GM23248 (cell line): ENCODE data around the gene CTNS. TPM values are rescaled to one million over a fixed set of nuclear protein-coding genes. Genes with fewer than 3 reads are reported as not detected.

Experiments used
- DNase-seq: peaks from one replicate; pipeline ENCODE4 v3.0.0-alpha.2; 2015
- H2AFZ ChIP-seq: fragments of 200-600 bp; sonication (generic); 2 replicates; pipeline ENCODE4 v1.6.1; 2016; ENCODE audit warnings: antibody characterized with exemption
- H3F3A ChIP-seq: fragments of 200-600 bp; sonication (generic); 2 replicates; pipeline ENCODE4 v1.6.1; 2016; ENCODE audit warnings: mild to moderate bottlenecking, antibody characterized with exemption, mixed run types; ENCODE audit not compliant: insufficient read depth
- H3K27ac ChIP-seq: fragments of 200-600 bp; sonication (generic); 2 replicates; pipeline ENCODE4 v1.5.1; 2016; ENCODE audit warnings: mild to moderate bottlenecking
- H3K27me3 ChIP-seq: fragments of 200-600 bp; sonication (generic); replicated peaks from 2 replicates; pipeline ENCODE4 v1.6.1; 2016; ENCODE audit warnings: mild to moderate bottlenecking; ENCODE audit not compliant: insufficient read depth
- H3K36me3 ChIP-seq: fragments of 200-600 bp; sonication (generic); 2 replicates; pipeline ENCODE4 v1.6.1; 2016; ENCODE audit warnings: low read depth, mild to moderate bottlenecking
- H3K4me1 ChIP-seq: fragments of 200-600 bp; sonication (generic); 2 replicates; pipeline ENCODE4 v1.6.1; 2016; ENCODE audit warnings: mild to moderate bottlenecking; ENCODE audit not compliant: insufficient read depth
- H3K4me2 ChIP-seq: fragments of 200-600 bp; sonication (generic); one replicate; pipeline ENCODE4 v1.6.1; 2016; ENCODE audit warnings: mild to moderate bottlenecking; ENCODE audit not compliant: unreplicated experiment
- H3K4me3 ChIP-seq: fragments of 200-600 bp; sonication (generic); 2 replicates; pipeline ENCODE4 v1.5.1; 2016; ENCODE audit warnings: mild to moderate bottlenecking
- H3K79me2 ChIP-seq: fragments of 200-600 bp; sonication (generic); 2 replicates; pipeline ENCODE4 v1.6.1; 2016; ENCODE audit warnings: mild to moderate bottlenecking; ENCODE audit not compliant: insufficient read depth
- H3K9ac ChIP-seq: fragments of 200-600 bp; sonication (generic); 2 replicates; pipeline ENCODE4 v1.6.1; 2016; ENCODE audit warnings: mild to moderate bottlenecking
- H3K9me2 ChIP-seq: fragments of 200-600 bp; sonication (generic); 2 replicates; pipeline ENCODE4 v1.6.1; 2016; ENCODE audit warnings: mixed run types, mild to moderate bottlenecking, moderate library complexity; ENCODE audit not compliant: insufficient read depth
- H3K9me3 ChIP-seq: fragments of 200-600 bp; sonication (generic); one replicate; pipeline ENCODE4 v1.6.1; 2017; ENCODE audit warnings: low read depth
- H4K20me1 ChIP-seq: fragments of 200-600 bp; sonication (generic); 2 replicates; pipeline ENCODE4 v1.6.0; 2016; ENCODE audit not compliant: insufficient read depth
- EZH2 ChIP-seq: fragments of 200-600 bp; sonication (generic); IDR thresholded peaks from 2 replicates; pipeline ENCODE4 v1.6.1; 2018; ENCODE audit warnings: antibody characterized with exemption, mild to moderate bottlenecking; ENCODE audit not compliant: insufficient read depth, poor library complexity, severe bottlenecking
- EZH2phosphoT487 ChIP-seq: fragments of 200-600 bp; sonication (generic); IDR thresholded peaks from 2 replicates; pipeline ENCODE4 v1.6.1; 2018; ENCODE audit warnings: antibody characterized with exemption, moderate library complexity, mild to moderate bottlenecking, low read depth; ENCODE audit not compliant: insufficient read depth
- WGBS, 2 experiments: methylation state at CpG; one replicate each; pipeline ENCODE4 v1.1.6; 2015 to 2017; ENCODE audit warnings: low lambda C conversion rate in 2 of 2, low coverage in 1 of 2; ENCODE audit errors: missing lambda C conversion rate in 2 of 2; 5-methylcytosine and 5-hydroxymethylcytosine counted together
- in situ Hi-C: fragments of 300-500 bp; cut with MboI; formaldehyde crosslinking; loops from 2 replicates; pipeline ENCODE4 v1.15.0; 2020
- polyA plus RNA-seq: library from polyadenylated mRNA; unstranded; fragments of >200 nt; fragmentation: Nextera tagmentation; extraction: Ambion mirVana; gene quantifications from 2 replicates; pipeline ENCODE4 v1.2.1, GENCODE V29; 2016
- total RNA-seq: library from RNA; depleted of rRNA; stranded (reverse); fragments of >200 nt; shearing (Covaris generic); gene quantifications from 2 replicates; pipeline ENCODE4 v1.2.3, GENCODE V29; 2014

CTNS gene
- total and polyA plus RNA-seq, 2 experiments from 2014 or later = 7.2 to 7.5 TPM

DNA sequence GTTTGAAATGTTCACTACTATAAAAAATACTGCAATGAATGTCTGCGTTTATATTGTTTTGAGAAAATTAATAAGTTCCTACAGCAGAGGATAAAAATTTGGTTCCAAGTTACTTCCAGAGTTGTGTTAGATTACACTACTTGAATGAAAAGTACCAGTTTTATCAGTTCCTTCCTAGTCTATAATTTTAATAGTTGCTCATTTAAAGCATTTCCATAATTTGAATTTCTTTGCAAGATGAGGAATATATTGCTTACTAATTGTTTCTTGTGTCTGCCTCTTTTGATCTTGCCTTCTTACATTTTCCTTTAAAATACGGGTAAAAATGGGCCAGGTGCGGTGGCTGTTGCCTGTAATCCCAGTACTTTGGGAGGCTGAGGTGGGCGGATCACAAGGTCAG is 36.0 kb downstream of the CTNS start:
- Histone ChIP-seq H3K27me3 (no peaks in the 10 kb centered on the region), H3K79me2 (peaks cover 29% of the 10 kb centered on the region), H3K9me3 (no peaks in the 10 kb centered on the region), H2AFZ (no peak overlapping the region), H3F3A (no peaks in the 10 kb centered on the region), H3K36me3 (no peaks in the 10 kb centered on the region), H4K20me1 (no peaks in the 10 kb centered on the region), H3K9me2 (no peaks in the 10 kb centered on the region), H3K27ac (no peak overlapping the region), H3K4me3 (no peak overlapping the region), H3K4me1 (peaks cover 10% of the 10 kb centered on the region; the same call in 1 of the 2 replicates), H3K9ac (no peak overlapping the region), H3K4me2 (no peak overlapping the region)
- TF ChIP-seq EZH2 = no peak
- no peak for TF ChIP-seq EZH2phosphoT487
- in situ Hi-C loops = no loop called here
- 98 to 99% methylated on average over 4 of the region's 4 CpGs for WGBS, 2 experiments
- DNase-seq = no peak

DNA sequence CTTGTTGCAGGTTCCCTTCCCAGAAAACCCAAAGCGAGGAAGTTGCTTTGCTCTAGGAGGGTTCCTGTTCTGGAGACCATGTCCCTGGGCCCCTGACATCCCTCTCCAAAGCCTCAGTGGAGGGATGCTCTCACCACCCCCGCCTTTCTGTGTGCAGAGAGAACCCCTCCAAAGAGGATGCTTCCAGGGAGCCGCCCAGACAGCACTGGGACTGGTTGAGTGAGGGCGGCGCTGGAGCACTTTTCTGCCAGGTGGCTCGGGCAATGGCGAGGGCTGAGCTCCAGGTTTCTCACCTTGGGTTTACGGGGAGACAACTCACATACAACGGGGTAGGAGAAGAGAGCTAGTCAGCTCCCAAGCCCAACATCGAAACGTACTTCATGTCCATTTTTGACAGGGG is 39.3 kb downstream of the CTNS start:
- Histone ChIP-seq H3F3A (no peaks in the 10 kb centered on the region), H3K36me3 (no peaks in the 10 kb centered on the region), H3K9me3 (no peaks in the 10 kb centered on the region), H3K9me2 (no peaks in the 10 kb centered on the region), H3K4me3 (no peak overlapping the region), H2AFZ (no peak overlapping the region), H3K4me2 (no peak overlapping the region), H3K79me2 (peaks cover 4% of the 10 kb centered on the region; the same call in 1 of the 2 replicates), H3K4me1 (no peaks in the 10 kb centered on the region; the same call in 1 of the 2 replicates), H3K9ac (no peak overlapping the region), H3K27me3 (no peaks in the 10 kb centered on the region), H3K27ac (no peak overlapping the region), H4K20me1 (no peaks in the 10 kb centered on the region)
- no peak for DNase-seq
- TF ChIP-seq EZH2 = no peak
- TF ChIP-seq EZH2phosphoT487 = no peak
- WGBS, 2 experiments = 68 to 74% methylated on average over 11 of the region's 11 CpGs
- in situ Hi-C loops = no loop called here

DNA sequence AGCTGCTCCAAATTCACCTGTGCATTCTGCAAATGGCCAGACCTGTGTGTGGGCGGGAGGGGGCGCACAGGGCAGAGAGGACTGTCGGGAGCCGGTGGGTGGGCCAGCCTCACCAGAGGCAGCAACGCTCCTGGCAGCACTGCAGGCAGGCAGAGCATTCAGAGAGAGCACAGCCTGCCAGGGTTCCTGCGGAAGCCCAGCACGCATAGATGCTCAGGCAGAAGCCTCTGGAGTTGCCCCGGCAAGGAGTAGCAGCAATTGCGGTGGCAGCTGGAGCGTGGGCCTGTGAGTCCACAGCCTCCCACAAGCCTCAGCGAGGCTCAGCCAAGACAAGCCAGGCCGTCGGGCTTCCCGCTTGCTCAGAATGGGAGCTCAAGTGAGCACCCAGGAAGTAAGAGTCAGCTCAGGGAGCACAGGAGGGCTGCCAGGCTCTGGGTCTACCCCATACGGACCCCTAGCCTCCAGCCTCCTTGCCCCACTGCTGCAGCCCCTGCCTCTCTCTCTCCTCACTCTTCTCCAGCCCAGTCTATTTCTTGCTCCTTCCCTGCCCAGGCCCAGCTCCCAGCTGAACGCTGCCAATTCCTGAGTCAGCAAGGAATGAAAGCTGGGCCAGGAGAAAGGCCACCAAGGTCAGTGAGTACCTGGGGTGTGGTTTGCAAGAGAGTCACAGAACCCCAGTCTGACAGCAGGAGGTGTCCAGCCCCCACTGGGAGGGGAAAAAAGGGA is 41.7 kb downstream of the CTNS start:
- WGBS, 2 experiments = 31 to 37% methylated on average over 16 of the region's 16 CpGs
- no peaks in the 10 kb centered on the region for H3K9me3 ChIP-seq
- H3K4me1 ChIP-seq = no peaks in the 10 kb centered on the region; the same call in 1 of the 2 replicates
- no peaks in the 10 kb centered on the region for H3K9me2 ChIP-seq
- H3K4me2 ChIP-seq = no peak overlapping the region
- no peak overlapping the region for H3K4me3 ChIP-seq
- no peak overlapping the region for H3K27ac ChIP-seq
- no peaks in the 10 kb centered on the region for H3K79me2 ChIP-seq
- in situ Hi-C loops = no loop called here
- no peaks in the 10 kb centered on the region for H3F3A ChIP-seq
- 0 out of 2 replicates have a peak overlapping the region, but pooled peaks have one; percentile 29 for H2AFZ ChIP-seq
- H3K36me3 ChIP-seq = no peaks in the 10 kb centered on the region
- no peaks in the 10 kb centered on the region for H4K20me1 ChIP-seq
- TF ChIP-seq EZH2phosphoT487 (no peak), EZH2 (no peak)
- peak; percentile 59 for DNase-seq
- H3K27me3 ChIP-seq = peaks cover 6% of the 10 kb centered on the region; the same call in 1 of the 2 replicates
- H3K9ac ChIP-seq = no peak overlapping the region

DNA sequence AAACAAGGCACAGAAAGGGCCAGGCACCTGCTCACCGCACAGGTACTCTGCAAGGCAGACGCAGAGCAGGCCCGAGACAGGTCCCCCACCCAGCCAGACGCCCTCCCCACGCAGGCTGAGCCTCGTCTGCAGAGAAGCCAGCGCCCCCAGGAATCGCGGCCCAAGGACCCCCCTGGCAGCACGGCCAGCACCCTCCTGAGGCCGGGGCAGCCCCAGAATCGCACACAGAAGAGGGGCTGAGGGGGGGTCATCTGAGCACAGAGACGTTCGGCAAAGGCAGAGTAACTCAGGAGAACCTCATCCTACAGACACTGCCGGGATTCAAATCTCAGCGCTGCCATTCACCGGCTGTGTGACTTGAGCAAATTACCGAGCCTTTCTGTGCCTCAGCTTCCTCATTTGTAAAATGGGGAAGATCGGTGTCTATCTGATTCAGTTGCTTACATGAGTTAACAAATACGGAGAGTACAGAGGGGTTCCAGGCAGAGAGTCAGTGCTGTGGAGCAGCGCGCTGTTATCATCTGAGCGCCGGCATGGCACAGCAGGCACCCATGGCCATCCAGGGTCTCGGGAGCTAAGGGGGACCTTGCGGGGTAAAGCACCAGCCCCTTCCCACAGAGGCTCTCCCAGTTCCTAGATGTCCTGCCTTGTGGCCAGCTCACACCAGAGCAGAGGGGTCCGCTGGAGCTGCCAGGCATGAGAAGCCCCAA is 42.4 kb downstream of the CTNS start:
- in situ Hi-C loops = no loop called here
- H3K9ac ChIP-seq = no peak overlapping the region
- no peak overlapping the region for H2AFZ ChIP-seq
- peaks cover 7% of the 10 kb centered on the region; the same call in 1 of the 2 replicates for H3K27me3 ChIP-seq
- H4K20me1 ChIP-seq = no peaks in the 10 kb centered on the region
- no peak for DNase-seq
- 72 to 73% methylated on average over 26 to 27 of the region's 27 CpGs for WGBS, 2 experiments
- no peak overlapping the region for H3K4me3 ChIP-seq
- H3K79me2 ChIP-seq = no peaks in the 10 kb centered on the region
- no peaks in the 10 kb centered on the region for H3K9me2 ChIP-seq
- H3F3A ChIP-seq = no peaks in the 10 kb centered on the region
- TF ChIP-seq EZH2phosphoT487 (no peak), EZH2 (no peak)
- H3K27ac ChIP-seq = no peak overlapping the region
- H3K4me1 ChIP-seq = no peaks in the 10 kb centered on the region; the same call in 1 of the 2 replicates
- no peaks in the 10 kb centered on the region for H3K36me3 ChIP-seq
- no peaks in the 10 kb centered on the region for H3K9me3 ChIP-seq
- no peak overlapping the region for H3K4me2 ChIP-seq
